GM19043 (cell line): Measurements from ENCODE around the gene FRMD3.

Experiments
- ATAC-seq: cut with Tn5 transposase; IDR thresholded peaks from one replicate; pipeline ENCODE4 v1.9.1; 2021; ENCODE audit warnings: low read depth; ENCODE audit not compliant: unreplicated experiment

Gene FRMD3

DNA sequence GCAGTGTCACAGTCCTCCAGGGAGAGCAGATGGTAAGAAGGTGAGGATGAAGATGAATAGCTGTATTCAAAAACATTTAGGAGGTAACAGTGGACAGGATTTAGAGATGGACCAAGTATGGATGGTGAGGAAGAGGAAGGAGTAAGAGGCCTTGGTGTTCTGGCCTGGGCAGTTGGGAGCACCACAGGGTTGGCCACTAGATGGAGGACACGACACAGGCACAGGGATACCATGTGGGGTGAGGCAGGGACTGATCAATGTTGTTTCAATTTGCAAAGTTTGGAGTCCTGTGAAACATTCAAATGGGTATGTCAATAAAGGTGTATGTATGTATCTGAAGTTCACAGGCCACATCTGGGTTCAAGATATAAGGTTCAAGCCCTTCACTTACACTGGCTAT is 334.2 kb downstream of the FRMD3 start:
- no peak for ATAC-seq

DNA sequence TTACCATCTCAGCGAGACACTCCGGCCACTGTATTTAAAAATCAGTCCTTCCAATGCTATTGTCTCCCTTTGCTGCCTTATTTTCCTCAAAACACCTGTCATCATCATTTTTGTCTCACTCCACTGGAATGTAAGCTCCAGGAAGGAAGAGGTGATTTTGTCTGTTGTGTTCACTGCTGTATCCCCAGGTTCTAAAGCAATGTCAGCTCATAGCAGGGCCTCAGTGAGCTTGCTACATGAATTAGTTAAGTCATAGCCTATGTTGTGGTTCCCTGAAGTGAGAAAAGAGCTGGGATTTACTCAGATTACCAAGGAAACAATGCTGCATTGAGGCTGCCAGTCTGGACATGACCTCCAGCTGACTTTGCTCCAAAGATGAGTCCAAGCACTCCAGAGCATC is 337.7 kb downstream of the FRMD3 start:
- ATAC-seq = no peak

DNA sequence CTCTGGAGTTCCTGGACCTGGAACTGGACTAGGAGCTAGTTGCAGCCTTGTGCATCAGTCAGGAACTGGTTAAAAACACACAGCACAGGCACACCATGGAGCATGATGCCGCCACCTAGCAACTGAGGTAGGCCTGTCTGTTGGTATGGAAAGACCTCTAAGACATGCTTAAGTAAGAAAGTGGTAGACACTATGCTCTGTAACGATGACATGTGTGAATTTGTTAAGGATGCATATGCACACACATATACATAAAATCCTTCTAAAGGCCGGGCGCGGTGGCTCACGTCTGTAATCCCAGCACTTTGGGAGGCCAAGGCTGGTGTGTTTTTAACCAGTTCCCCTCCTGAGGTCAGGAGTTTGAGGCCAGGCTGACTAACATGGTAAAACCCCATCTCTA is 338.4 kb downstream of the FRMD3 start:
- no peak for ATAC-seq

DNA sequence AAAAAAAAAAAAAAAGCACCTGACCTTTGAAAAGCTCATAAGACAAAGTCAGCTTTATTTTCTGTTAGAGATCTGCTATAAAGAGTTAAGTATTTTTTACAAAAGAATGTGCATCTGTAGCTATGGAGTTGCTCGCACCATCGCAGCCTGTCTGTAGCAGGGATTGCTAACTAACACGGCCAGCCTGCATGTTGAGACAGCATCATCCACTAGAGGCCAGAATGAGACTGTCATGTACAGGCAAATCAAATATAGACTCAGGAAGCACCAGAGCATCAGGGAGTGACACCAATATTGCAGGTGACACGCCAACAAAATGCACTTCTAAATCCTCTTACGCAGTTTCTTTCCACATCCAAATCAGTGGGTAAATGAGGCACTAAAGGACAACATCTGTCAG is 339.0 kb downstream of the FRMD3 start:
- ATAC-seq = no peak

DNA sequence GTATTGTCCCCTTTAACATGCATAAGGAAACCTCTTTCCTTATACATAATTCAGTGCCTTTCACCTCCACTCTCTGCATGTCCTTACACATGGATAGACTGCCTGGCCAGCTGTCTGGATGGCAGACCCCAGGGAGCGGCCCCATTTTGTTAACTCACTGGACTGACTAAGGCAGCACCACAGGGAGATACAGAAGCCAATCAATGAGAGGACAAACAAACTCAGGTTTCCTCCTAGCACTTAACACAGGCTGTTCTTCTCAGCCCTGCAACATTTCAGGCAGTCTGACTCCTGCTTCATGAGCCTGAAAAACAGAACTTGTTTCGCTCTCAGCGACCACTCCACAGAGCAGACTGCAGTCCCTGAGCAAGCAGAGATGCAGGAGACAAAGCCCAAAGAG is 339.8 kb downstream of the FRMD3 start:
- ATAC-seq = no peak

DNA sequence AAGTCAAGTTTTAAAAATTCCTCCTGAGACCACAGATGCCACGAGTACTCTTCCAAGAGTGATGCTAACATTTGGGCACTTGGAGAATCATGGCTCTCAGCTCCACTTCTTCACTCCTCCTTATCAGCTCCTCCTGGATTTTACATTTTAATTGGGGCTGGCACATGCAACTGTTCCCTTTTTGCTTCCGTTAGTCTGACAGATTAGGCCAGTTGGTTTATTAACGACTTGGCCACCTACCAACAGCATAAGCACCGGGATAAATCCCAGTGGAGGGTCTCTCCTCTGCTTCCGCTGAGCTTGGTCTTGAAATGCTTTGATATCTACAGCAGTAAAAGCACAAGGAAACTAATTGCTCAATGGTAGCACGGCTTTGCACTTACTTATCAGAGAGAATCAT is 340.6 kb downstream of the FRMD3 start:
- ATAC-seq = no peak

DNA sequence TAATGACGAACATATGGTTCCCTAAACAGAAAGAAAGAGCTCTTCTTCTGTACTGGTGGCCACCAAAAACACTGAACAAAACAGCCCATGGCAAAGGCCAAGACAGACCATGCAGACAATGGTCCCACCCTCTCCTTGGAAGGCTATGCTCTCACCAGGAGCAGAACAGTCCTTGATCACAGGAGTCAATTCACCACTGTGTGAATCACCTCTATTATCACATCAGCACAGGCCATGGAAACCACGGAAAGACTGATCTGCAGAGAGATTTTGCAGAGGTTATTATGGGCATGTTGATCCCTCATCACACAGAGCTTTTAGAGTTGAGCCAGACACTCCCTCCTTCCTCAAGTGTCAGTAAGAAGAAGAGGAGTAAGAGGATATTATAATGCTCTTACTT is 341.3 kb downstream of the FRMD3 start:
- no peak for ATAC-seq
